ENCODE measurements around the gene UCHL3.

DNA sequence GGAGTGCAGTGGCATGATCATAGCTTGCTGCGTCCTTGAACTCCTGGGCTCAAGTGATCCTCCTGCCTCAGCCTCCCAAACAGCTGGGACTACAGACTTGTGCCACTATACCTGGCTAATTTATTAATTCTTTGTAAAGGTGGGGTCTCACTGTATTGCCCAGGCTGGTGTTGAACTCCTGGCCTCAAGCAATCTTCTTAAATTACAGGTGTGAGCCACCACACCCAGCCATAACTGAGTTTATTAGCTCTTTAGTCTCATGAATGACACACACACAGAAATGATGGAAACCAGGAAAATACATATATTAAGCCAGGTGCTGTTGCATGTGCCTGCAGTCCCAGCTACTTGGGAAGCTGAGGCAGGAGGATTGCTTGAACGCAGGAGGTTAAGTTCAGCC is 53.4 kb downstream of the UCHL3 start:
- TF ChIP-seq, protein P1, sequence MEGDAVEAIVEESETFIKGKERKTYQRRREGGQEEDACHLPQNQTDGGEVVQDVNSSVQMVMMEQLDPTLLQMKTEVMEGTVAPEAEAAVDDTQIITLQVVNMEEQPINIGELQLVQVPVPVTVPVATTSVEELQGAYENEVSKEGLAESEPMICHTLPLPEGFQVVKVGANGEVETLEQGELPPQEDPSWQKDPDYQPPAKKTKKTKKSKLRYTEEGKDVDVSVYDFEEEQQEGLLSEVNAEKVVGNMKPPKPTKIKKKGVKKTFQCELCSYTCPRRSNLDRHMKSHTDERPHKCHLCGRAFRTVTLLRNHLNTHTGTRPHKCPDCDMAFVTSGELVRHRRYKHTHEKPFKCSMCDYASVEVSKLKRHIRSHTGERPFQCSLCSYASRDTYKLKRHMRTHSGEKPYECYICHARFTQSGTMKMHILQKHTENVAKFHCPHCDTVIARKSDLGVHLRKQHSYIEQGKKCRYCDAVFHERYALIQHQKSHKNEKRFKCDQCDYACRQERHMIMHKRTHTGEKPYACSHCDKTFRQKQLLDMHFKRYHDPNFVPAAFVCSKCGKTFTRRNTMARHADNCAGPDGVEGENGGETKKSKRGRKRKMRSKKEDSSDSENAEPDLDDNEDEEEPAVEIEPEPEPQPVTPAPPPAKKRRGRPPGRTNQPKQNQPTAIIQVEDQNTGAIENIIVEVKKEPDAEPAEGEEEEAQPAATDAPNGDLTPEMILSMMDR (conservative IDR thresholded peaks at IDR 0.05; ENCODE audit: low read length), result no peak
- TF ChIP-seq EZH2phosphoT487 (IDR thresholded peaks at IDR 0.05; ENCODE audit: borderline replicate concordance, low read depth, low read length), result no peak
